Measurements from ENCODE around the gene FBXO42.
A peak's percentile ranks its signal among the peaks of the same experiment; 100 is the strongest.
"Not testable (repeated sequence)": the region's sequence is repeated elsewhere in the genome, so short reads cannot be mapped to it uniquely, and the experiment has no call there.

FBXO42 gene

GRCh38 chr1:16371725-16372124, 19.4 kb upstream of the FBXO42 start:
- no peak for TF ChIP-seq CTCF (IDR thresholded peaks at IDR 0.05; ENCODE audit: insufficient read depth, low read depth, low read length, missing control alignments)
- DNase-seq (ENCODE audit: low read depth): peak; percentile 42
- no peak overlapping the region for H3K4me3 ChIP-seq (ENCODE audit: low read length)

- H3K4me3 ChIP-seq (ENCODE audit: low read length): no peak overlapping the region
- TF ChIP-seq CTCF (IDR thresholded peaks at IDR 0.05; ENCODE audit: insufficient read depth, low read depth, low read length, missing control alignments): no peak
Observed at GRCh38 chr1:16369821-16370220, 17.5 kb upstream of the FBXO42 start.

GRCh38 chr1:16367968-16368890, 15.9 kb upstream of the FBXO42 start:
- peak; percentile 16 for DNase-seq (ENCODE audit: low read depth)
- peak overlapping the region; percentile 92 for H3K4me3 ChIP-seq (ENCODE audit: low read length)
- TF ChIP-seq CTCF (IDR thresholded peaks at IDR 0.05; ENCODE audit: insufficient read depth, low read depth, low read length, missing control alignments): no peak

More at GRCh38 chr1:16369821-16370220, 17.5 kb upstream of the FBXO42 start:
- DNase-seq (ENCODE audit: low read depth): no peak

GRCh38 chr1:16367258-16367967, 15.1 kb upstream of the FBXO42 start:
- TF ChIP-seq CTCF (IDR thresholded peaks at IDR 0.05; ENCODE audit: insufficient read depth, low read depth, low read length, missing control alignments): no peak
- peak; percentile 86 for DNase-seq (ENCODE audit: low read depth)

GRCh38 chr1:16366722-16367257, 14.5 kb upstream of the FBXO42 start, which contains the start of gene SZRD1:
Gene SZRD1 (plus strand): TSS chr1:16367242. CDS start chr1:16367258, 16 bp downstream.
- TF ChIP-seq CTCF (IDR thresholded peaks at IDR 0.05; ENCODE audit: insufficient read depth, low read depth, low read length, missing control alignments): no peak
- DNase-seq (ENCODE audit: low read depth): peak; percentile 99
- H3K4me3 ChIP-seq (ENCODE audit: low read length): peak within 1 kb of the TSS; percentile 92

More at GRCh38 chr1:16367258-16367967, 15.1 kb upstream of the FBXO42 start:
- peak overlapping the region; percentile 92 for H3K4me3 ChIP-seq (ENCODE audit: low read length)

- not testable (repeated sequence) for DNase-seq (ENCODE audit: low read depth); H3K4me3 ChIP-seq (ENCODE audit: low read length)
Observed at GRCh38 chr1:16365146-16365498, 12.8 kb upstream of the FBXO42 start.

GRCh38 chr1:16356867-16357266, 4.6 kb upstream of the FBXO42 start:
- H3K4me3 ChIP-seq (ENCODE audit: low read length): no peak overlapping the region
- TF ChIP-seq CTCF (IDR thresholded peaks at IDR 0.05; ENCODE audit: insufficient read depth, low read depth, low read length, missing control alignments): no peak
- no peak for DNase-seq (ENCODE audit: low read depth)

All from epithelial cell of esophagus (primary cell).